GM12878 (cell line): Measurements from ENCODE around the gene HAND1. TPM values are rescaled to one million over a fixed set of nuclear protein-coding genes. Genes with fewer than 3 reads are reported as not detected.

Experiments used
- ATF3 ChIP-seq: IDR thresholded peaks from 2 replicates; pipeline ENCODE4 v1.6.1; 2011; ENCODE audit warnings: low read depth, mild to moderate bottlenecking, low read length, moderate library complexity, borderline replicate concordance; ENCODE audit errors: extremely low read depth
- CHD2 ChIP-seq: IDR thresholded peaks from 2 replicates; pipeline ENCODE4 v1.6.1; 2011; ENCODE audit warnings: low read depth, low read length, improper control_type of control experiment, borderline replicate concordance
- CHD4 ChIP-seq: fragments of 200-600 bp; sonication (generic); IDR thresholded peaks from 2 replicates; pipeline ENCODE4 v1.6.1; 2016; ENCODE audit warnings: mild to moderate bottlenecking
- E4F1 ChIP-seq: fragments of 450-650 bp; IDR thresholded peaks from 2 replicates; pipeline ENCODE4 v1.6.1; 2018; ENCODE audit warnings: borderline replicate concordance, mild to moderate bottlenecking; ENCODE audit not compliant: partially characterized antibody
- MYC ChIP-seq: IDR thresholded peaks from 2 replicates; pipeline ENCODE4 v1.6.1; 2011; ENCODE audit warnings: mild to moderate bottlenecking, low read length, moderate library complexity, inconsistent platforms; ENCODE audit not compliant: insufficient read depth, insufficient replicate concordance, insufficient read length, severe bottlenecking
- RUNX3 ChIP-seq: IDR thresholded peaks from 2 replicates; pipeline ENCODE4 v1.6.1; 2012; ENCODE audit warnings: low read length, inconsistent platforms
- YBX1 ChIP-seq: fragments of 450-650 bp; IDR thresholded peaks from 2 replicates; pipeline ENCODE4 v1.6.1; 2016; ENCODE audit warnings: antibody characterized with exemption
- ZBED1 ChIP-seq: IDR thresholded peaks from 2 replicates; pipeline ENCODE4 v1.6.1; 2016; ENCODE audit warnings: borderline replicate concordance
- ZNF217 ChIP-seq: fragments of 450-650 bp; IDR thresholded peaks from 2 replicates; pipeline ENCODE4 v1.6.1; 2017; ENCODE audit warnings: antibody characterized with exemption, mild to moderate bottlenecking
- ZZZ3 ChIP-seq: IDR thresholded peaks from 2 replicates; pipeline ENCODE4 v1.6.1; 2011; ENCODE audit warnings: low read depth; ENCODE audit not compliant: control insufficient read depth, insufficient read length
- polyA plus RNA-seq, 11 experiments: library from polyadenylated mRNA; depleted of rRNA in 4 of 11; unstranded in 6 of 11; stranded (reverse) in 5 of 11; fragments of >200 nt; fragmentation: Nextera tagmentation in 4 of 11; fragmentation: Illumina TruSeq in 1 of 11; extraction: Ambion mirVana in 4 of 11; extraction: Trizol in 1 of 11; gene quantifications; 1 replicate in 1 of 11; 2 replicates in 10 of 11; pipeline versions ENCODE4 v1.2.1 to v1.2.3, GENCODE V29; 2011 to 2016; ENCODE audit warnings: inconsistent platforms in 2 of 11, missing spikeins in 2 of 11, low read depth in 1 of 11
- total RNA-seq, 4 experiments: library from RNA; depleted of rRNA in 3 of 4; stranded (reverse); fragments of >200 nt in 3 of 4; fragmentation: Illumina TruSeq in 1 of 4; extraction: Trizol in 1 of 4; gene quantifications; 2 replicates each; pipeline versions ENCODE4 v1.2.1 to v1.2.3, GENCODE V29; 2013 to 2021
- TF ChIP-seq, protein P1 (sequence below): fragments of 450-650 bp; formaldehyde crosslinking; IDR thresholded peaks from 2 replicates; pipeline ENCODE4 v1.4.0; 2022; ENCODE audit warnings: mild to moderate bottlenecking, moderate library complexity
- TF ChIP-seq, protein P2 (sequence below): fragments of 150-350 bp; IDR thresholded peaks from 2 replicates; pipeline ENCODE4 v1.6.1; 2014; ENCODE audit warnings: mild to moderate bottlenecking, low read depth, low read length

Gene HAND1
- total and polyA plus RNA-seq, 10 of the 15 experiments (the other 5 are each of a cell fraction or from before 2014, with no cell fraction given): 0.06 to 0.41 (median 0.27) TPM; not detected in 4

GRCh38 chr5:154428208-154428607, 49.8 kb downstream of the HAND1 start (continued):
- TF ChIP-seq E4F1 (no peak), ZNF217 (no peak), CHD4 (no peak), ZBED1 (no peak), YBX1 (no peak), CHD2 (no peak), ZZZ3 (no peak), RUNX3 (no peak), ATF3 (no peak), MYC (no peak)
- TF ChIP-seq, protein P1, sequence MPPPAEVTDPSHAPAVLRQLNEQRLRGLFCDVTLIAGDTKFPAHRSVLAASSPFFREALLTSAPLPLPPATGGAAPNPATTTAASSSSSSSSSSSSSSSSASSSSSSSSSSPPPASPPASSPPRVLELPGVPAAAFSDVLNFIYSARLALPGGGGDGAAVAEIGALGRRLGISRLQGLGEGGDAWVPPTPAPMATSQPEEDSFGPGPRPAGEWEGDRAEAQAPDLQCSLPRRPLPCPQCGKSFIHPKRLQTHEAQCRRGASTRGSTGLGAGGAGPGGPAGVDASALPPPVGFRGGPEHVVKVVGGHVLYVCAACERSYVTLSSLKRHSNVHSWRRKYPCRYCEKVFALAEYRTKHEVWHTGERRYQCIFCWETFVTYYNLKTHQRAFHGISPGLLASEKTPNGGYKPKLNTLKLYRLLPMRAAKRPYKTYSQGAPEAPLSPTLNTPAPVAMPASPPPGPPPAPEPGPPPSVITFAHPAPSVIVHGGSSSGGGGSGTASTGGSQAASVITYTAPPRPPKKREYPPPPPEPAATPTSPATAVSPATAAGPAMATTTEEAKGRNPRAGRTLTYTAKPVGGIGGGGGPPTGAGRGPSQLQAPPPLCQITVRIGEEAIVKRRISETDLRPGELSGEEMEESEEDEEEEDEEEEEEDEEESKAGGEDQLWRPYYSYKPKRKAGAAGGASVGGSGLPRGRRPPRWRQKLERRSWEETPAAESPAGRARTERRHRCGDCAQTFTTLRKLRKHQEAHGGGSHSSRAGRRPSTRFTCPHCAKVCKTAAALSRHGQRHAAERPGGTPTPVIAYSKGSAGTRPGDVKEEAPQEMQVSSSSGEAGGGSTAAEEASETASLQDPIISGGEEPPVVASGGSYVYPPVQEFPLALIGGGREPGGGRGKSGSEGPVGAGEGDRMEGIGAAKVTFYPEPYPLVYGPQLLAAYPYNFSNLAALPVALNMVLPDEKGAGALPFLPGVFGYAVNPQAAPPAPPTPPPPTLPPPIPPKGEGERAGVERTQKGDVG (CRISPR knock-in tag): no peak
- TF ChIP-seq, protein P2, sequence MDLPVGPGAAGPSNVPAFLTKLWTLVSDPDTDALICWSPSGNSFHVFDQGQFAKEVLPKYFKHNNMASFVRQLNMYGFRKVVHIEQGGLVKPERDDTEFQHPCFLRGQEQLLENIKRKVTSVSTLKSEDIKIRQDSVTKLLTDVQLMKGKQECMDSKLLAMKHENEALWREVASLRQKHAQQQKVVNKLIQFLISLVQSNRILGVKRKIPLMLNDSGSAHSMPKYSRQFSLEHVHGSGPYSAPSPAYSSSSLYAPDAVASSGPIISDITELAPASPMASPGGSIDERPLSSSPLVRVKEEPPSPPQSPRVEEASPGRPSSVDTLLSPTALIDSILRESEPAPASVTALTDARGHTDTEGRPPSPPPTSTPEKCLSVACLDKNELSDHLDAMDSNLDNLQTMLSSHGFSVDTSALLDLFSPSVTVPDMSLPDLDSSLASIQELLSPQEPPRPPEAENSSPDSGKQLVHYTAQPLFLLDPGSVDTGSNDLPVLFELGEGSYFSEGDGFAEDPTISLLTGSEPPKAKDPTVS: no peak

Other genes with a start within 250 kb of the HAND1 start
- 13.8 and 20.3 TPM in 2 replicates for gene SAP30L, start 32.2 kb downstream of the HAND1 start, total RNA-seq (2014; rRNA removed)
- gene SAP30L, start 32.2 kb downstream of the HAND1 start, total RNA-seq (2014; rRNA removed; fragmentation: Illumina TruSeq; extraction: Trizol): 20.6 and 23.9 TPM in 2 replicates
- 26.0 and 26.2 TPM in 2 replicates for gene SAP30L, start 32.2 kb downstream of the HAND1 start, total RNA-seq (2021)
- 36.8 and 44.2 TPM in 2 replicates for gene SAP30L, start 32.2 kb downstream of the HAND1 start, polyA plus RNA-seq (2011; rRNA removed)
- 16.1 and 23.0 TPM in 2 replicates for gene SAP30L, start 32.2 kb downstream of the HAND1 start, polyA plus RNA-seq (2014; fragmentation: Illumina TruSeq; extraction: Trizol)
- 10 to 100 TPM in 1 of 2 experiments, 1 to 10 TPM in 1; 2.4 to 15.4 TPM for gene SAP30L, start 32.2 kb downstream of the HAND1 start, polyA plus RNA-seq (2014; fragmentation: Nextera tagmentation; extraction: Ambion mirVana)
- 22.8 and 22.9 TPM in 2 replicates for gene SAP30L, start 32.2 kb downstream of the HAND1 start, polyA plus RNA-seq (2014; rRNA removed)
- 1 to 10 TPM; 5.6 to 8.8 TPM for gene SAP30L, start 32.2 kb downstream of the HAND1 start, polyA plus RNA-seq (2016; fragmentation: Nextera tagmentation; extraction: Ambion mirVana)